Motor neuron (in vitro differentiated cells): Measurements from ENCODE around the gene RFPL3. TPM values are rescaled to one million over a fixed set of nuclear protein-coding genes. Genes with fewer than 3 reads are reported as not detected.

Experiments
- ATAC-seq, 8 experiments: fragments of 200-7000 bp; cut with Tn5 transposase; replicated peaks in 6 of 8; 2 replicates each; pipeline ENCODE4 v1.8.0; 2021; ENCODE audit warnings: mild to moderate bottlenecking in 8 of 8, moderate library complexity in 8 of 8
- H3K27ac ChIP-seq, 2 donors: fragments of 250-450 bp; sonication (Bioruptor Pico); 2 replicates each; pipeline ENCODE4 v1.9.0; 2021; ENCODE audit warnings: antibody characterized with exemption in 2 of 2, mild to moderate bottlenecking in 2 of 2, moderate library complexity in 1 of 2
- H3K4me1 ChIP-seq, 2 donors: fragments of 250-450 bp; sonication (Bioruptor Pico); replicated peaks in 1 of 2; 2 replicates each; pipeline ENCODE4 v1.6.1; 2021; ENCODE audit warnings: antibody characterized with exemption in 2 of 2, mild to moderate bottlenecking in 2 of 2, moderate library complexity in 1 of 2
- H3K4me3 ChIP-seq, 5 donors: fragments of 250-450 bp; sonication (Bioruptor Pico); 2 replicates each; pipeline ENCODE4 v1.9.0; 2021; ENCODE audit warnings: antibody characterized with exemption in 5 of 5, mild to moderate bottlenecking in 5 of 5, moderate library complexity in 4 of 5
- WGBS, 10 experiments: fragments of 450-650 bp; shearing (Covaris generic); methylation state at CpG; one replicate each; pipeline ENCODE4 v1.0.0; 2022; 5-methylcytosine and 5-hydroxymethylcytosine counted together
- in situ Hi-C, 9 experiments: fragments of 400-800 bp; cut with MboI; loops; one replicate each; pipeline ENCODE4 v1.15.0; 2021; ENCODE audit warnings: low sequenced_read_pairs in 9 of 9, low pct_unique_long_range_greater_than_20kb in 2 of 9; ENCODE audit not compliant: unreplicated experiment in 9 of 9
- total RNA-seq, 8 experiments: library from RNA; unstranded; fragments of 300-600 nt; gene quantifications; 2 replicates each; pipeline versions ENCODE4 v1.2.3 to v1.2.4, GENCODE V29; 2022

The RFPL3 gene
- total RNA-seq, 8 experiments from 2014 or later, result 0.24 to 0.31 TPM; not detected in 6

- peak in 1 of 8 experiments; percentile 44 for ATAC-seq
- in situ Hi-C loops, result loop anchor here in 1 of 9 experiments (25.0 kb wide), 2 partner anchors 264 to 389 kb away; no protein-coding TSS in a partner anchor
- Histone ChIP-seq H3K4me3 (no peak overlapping the region), H3K4me1 (peaks cover 4 to 6% of the 10 kb centered on the region in 2 donors), H3K27ac (no peak overlapping the region)
- WGBS, 10 experiments, result 10 to 83% (median 63%) methylated on average over 2 to 4 of the region's 5 CpGs; no CpG with 5 or more reads in 6 of the 10 experiments
Measured at GRCh38 chr22:32376681-32377080, 19.0 kb downstream of the RFPL3 start.

GRCh38 chr22:32378707-32379272, 21.1 kb downstream of the RFPL3 start:
- in situ Hi-C loops, result loop anchor here in 1 of 9 experiments (25.0 kb wide), 2 partner anchors 266 to 391 kb away; no protein-coding TSS in a partner anchor
- ATAC-seq, result peak in 6 of 8 experiments; percentile 46 to 93 (median 84)
- Histone ChIP-seq H3K27ac (no peak overlapping the region), H3K4me1 (peaks cover 4 to 6% of the 10 kb centered on the region in 2 donors), H3K4me3 (no peak overlapping the region)
- WGBS, 10 experiments, result 0 to 75% (median 66%) methylated on average over 1 to 3 of the region's 4 CpGs; no CpG with 5 or more reads in 7 of the 10 experiments

- Histone ChIP-seq H3K4me1 (peaks cover 4 to 6% of the 10 kb centered on the region in 2 donors), H3K4me3 (no peak overlapping the region), H3K27ac (no peak overlapping the region)
- 23 to 88% (median 62%) methylated on average over 1 to 5 of the region's 5 CpGs; no CpG with 5 or more reads in 2 of the 10 experiments for WGBS, 10 experiments
- ATAC-seq, result peak; percentile 9 to 67 (median 42)
- in situ Hi-C loops, result loop anchor here in 1 of 9 experiments (25.0 kb wide), 2 partner anchors 269 to 394 kb away; no protein-coding TSS in a partner anchor
Measured at GRCh38 chr22:32380991-32381390, 23.3 kb downstream of the RFPL3 start.

- in situ Hi-C loops, result loop anchor here in 1 of 9 experiments (25.0 kb wide), 2 partner anchors 273 to 398 kb away; no protein-coding TSS in a partner anchor
- ATAC-seq, result no peak
- Histone ChIP-seq H3K4me3 (no peak overlapping the region), H3K27ac (no peak overlapping the region), H3K4me1 (peaks cover 0 to 3% of the 10 kb centered on the region in 2 donors)
- 80 to 100% (median 82%) methylated on average over 1 of the region's 1 CpG; no CpG with 5 or more reads in 6 of the 10 experiments for WGBS, 10 experiments
Measured at GRCh38 chr22:32385681-32386080, 28.0 kb downstream of the RFPL3 start.

- in situ Hi-C loops, result loop anchor here in 1 of 9 experiments (25.0 kb wide), 2 partner anchors 277 to 402 kb away; no protein-coding TSS in a partner anchor
- Histone ChIP-seq H3K27ac (no peak overlapping the region), H3K4me3 (no peak overlapping the region), H3K4me1 (peaks cover 0 to 3% of the 10 kb centered on the region in 2 donors)
- 20 to 74% (median 65%) methylated on average over 1 to 4 of the region's 4 CpGs for WGBS, 10 experiments
- peak in 7 of 8 experiments; percentile 38 to 74 (median 50) for ATAC-seq
Measured at GRCh38 chr22:32389685-32390084, 32.0 kb downstream of the RFPL3 start.

GRCh38 chr22:32395107-32395506, 37.4 kb downstream of the RFPL3 start:
- no peak for ATAC-seq
- 88 to 100% (median 97%) methylated on average over 1 to 5 of the region's 5 CpGs; no CpG with 5 or more reads in 1 of the 10 experiments for WGBS, 10 experiments
- H3K27ac ChIP-seq, result no peak overlapping the region
- H3K4me3 ChIP-seq, result no peak overlapping the region
- in situ Hi-C loops, result loop anchor here in 1 of 9 experiments (25.0 kb wide), 2 partner anchors 283 to 408 kb away; no protein-coding TSS in a partner anchor
- no peaks in the 10 kb centered on the region for H3K4me1 ChIP-seq

- in situ Hi-C loops, result loop anchor here in 1 of 9 experiments (25.0 kb wide), 2 partner anchors 284 to 409 kb away; no protein-coding TSS in a partner anchor
- Histone ChIP-seq H3K27ac (no peak overlapping the region), H3K4me3 (no peak overlapping the region), H3K4me1 (no peaks in the 10 kb centered on the region)
- peak in 1 of 8 experiments; percentile 62 for ATAC-seq
- WGBS, 10 experiments, result 78 to 100% (median 88%) methylated on average over 1 of the region's 1 CpG; no CpG with 5 or more reads in 5 of the 10 experiments
Measured at GRCh38 chr22:32396255-32396654, 38.6 kb downstream of the RFPL3 start.

- 30 to 97% (median 91%) methylated on average over 1 to 5 of the region's 5 CpGs; no CpG with 5 or more reads in 2 of the 10 experiments for WGBS, 10 experiments
- no peak overlapping the region for H3K27ac ChIP-seq
- no peaks in the 10 kb centered on the region for H3K4me1 ChIP-seq
- in situ Hi-C loops, result loop anchor here in 1 of 9 experiments (25.0 kb wide), 2 partner anchors 284 to 409 kb away; no protein-coding TSS in a partner anchor
- H3K4me3 ChIP-seq, result no peak overlapping the region
- peak in 3 of 8 experiments; percentile 38 to 95 (median 89) for ATAC-seq
Measured at GRCh38 chr22:32396746-32397145, 39.1 kb downstream of the RFPL3 start.

GRCh38 chr22:32401486-32401885, 43.8 kb downstream of the RFPL3 start:
- in situ Hi-C loops, result no loop called here
- no peak for ATAC-seq
- Histone ChIP-seq H3K4me3 (no peak overlapping the region), H3K27ac (no peak overlapping the region), H3K4me1 (no peaks in the 10 kb centered on the region)
- 63 to 100% (median 88%) methylated on average over 1 to 4 of the region's 4 CpGs; no CpG with 5 or more reads in 1 of the 10 experiments for WGBS, 10 experiments

- Histone ChIP-seq H3K4me1 (no peaks in the 10 kb centered on the region), H3K27ac (no peak overlapping the region), H3K4me3 (no peak overlapping the region)
- in situ Hi-C loops, result no loop called here
- peak in 3 of 8 experiments; percentile 27 to 70 (median 69) for ATAC-seq
- WGBS, 10 experiments, result 46 to 100% (median 76%) methylated on average over 1 to 2 of the region's 2 CpGs; no CpG with 5 or more reads in 1 of the 10 experiments
Measured at GRCh38 chr22:32404021-32404420, 46.4 kb downstream of the RFPL3 start.

- Histone ChIP-seq H3K4me1 (peaks cover 8 to 10% of the 10 kb centered on the region in 2 donors), H3K27ac (no peak overlapping the region), H3K4me3 (no peak overlapping the region)
- 83 to 100% (median 95%) methylated on average over 1 to 3 of the region's 3 CpGs; no CpG with 5 or more reads in 3 of the 10 experiments for WGBS, 10 experiments
- in situ Hi-C loops, result no loop called here
- ATAC-seq, result no peak
Measured at GRCh38 chr22:32407312-32407711, 49.6 kb downstream of the RFPL3 start.

GRCh38 chr22:32407936-32408335, 50.3 kb downstream of the RFPL3 start:
- in situ Hi-C loops, result no loop called here

GRCh38 chr22:32409977-32410376, 52.3 kb downstream of the RFPL3 start:
- no peak for ATAC-seq
- Histone ChIP-seq H3K27ac (no peak overlapping the region), H3K4me1 (peaks cover 8 to 10% of the 10 kb centered on the region in 2 donors), H3K4me3 (no peak overlapping the region)
- in situ Hi-C loops, result no loop called here
- 92 to 100% (median 100%) methylated on average over 1 to 9 of the region's 9 CpGs; no CpG with 5 or more reads in 1 of the 10 experiments for whole genome bisulfite sequencing, 10 experiments

More at GRCh38 chr22:32407936-32408335, 50.3 kb downstream of the RFPL3 start:
- no peak overlapping the region for H3K4me3 ChIP-seq
- no peak overlapping the region for H3K27ac ChIP-seq
- ATAC-seq, result no peak
- peaks cover 8 to 10% of the 10 kb centered on the region in 2 donors for H3K4me1 ChIP-seq
- WGBS, 10 experiments, result 0 to 100% (median 45%) methylated on average over 1 to 2 of the region's 2 CpGs
